Astrocyte of the spinal cord (primary cell): ENCODE measurements around the gene RAPSN.

ENCODE experiments used
- DNase-seq: peaks from one replicate; pipeline ENCODE4 v3.0.0; 2011; ENCODE audit warnings: low read depth, low spot score
- H3K4me3 ChIP-seq: 2 replicates; pipeline ENCODE4 v1.5.1; 2011; ENCODE audit warnings: low read depth, mild to moderate bottlenecking, low read length, moderate library complexity
- in situ Hi-C: cut with HindIII; loops from 2 replicates; pipeline ENCODE4 v1.10.0; 2017; ENCODE audit warnings: low sequenced_read_pairs
- TF ChIP-seq, protein P1 (sequence below): IDR thresholded peaks from 2 replicates; pipeline ENCODE4 v1.5.1; 2012; ENCODE audit warnings: low read depth, mild to moderate bottlenecking, low read length, inconsistent platforms

The RAPSN gene

DNA sequence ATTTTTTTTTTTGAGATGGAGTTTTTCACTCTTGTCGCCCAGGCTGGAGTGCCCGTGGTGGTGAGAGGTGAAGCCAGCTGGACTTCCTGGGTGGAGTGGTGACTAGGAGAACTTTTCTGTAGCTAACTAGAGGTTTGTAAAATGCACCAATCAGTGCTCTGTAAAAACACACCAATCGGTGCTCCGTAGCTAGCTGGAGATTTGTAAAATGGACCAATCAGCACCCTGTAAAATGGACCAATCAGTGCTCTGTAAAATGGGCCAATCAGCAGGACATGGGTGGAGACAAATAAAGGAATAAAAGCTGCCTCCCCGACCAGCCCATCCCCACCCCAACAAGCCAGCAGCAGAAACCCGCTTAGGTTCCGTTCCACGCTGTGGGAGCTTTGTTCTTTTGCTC, 4.4 kb upstream of the RAPSN start:
- in situ Hi-C loops, result no loop called here
- H3K4me3 ChIP-seq, result no peak overlapping the region
- TF ChIP-seq, protein P1, sequence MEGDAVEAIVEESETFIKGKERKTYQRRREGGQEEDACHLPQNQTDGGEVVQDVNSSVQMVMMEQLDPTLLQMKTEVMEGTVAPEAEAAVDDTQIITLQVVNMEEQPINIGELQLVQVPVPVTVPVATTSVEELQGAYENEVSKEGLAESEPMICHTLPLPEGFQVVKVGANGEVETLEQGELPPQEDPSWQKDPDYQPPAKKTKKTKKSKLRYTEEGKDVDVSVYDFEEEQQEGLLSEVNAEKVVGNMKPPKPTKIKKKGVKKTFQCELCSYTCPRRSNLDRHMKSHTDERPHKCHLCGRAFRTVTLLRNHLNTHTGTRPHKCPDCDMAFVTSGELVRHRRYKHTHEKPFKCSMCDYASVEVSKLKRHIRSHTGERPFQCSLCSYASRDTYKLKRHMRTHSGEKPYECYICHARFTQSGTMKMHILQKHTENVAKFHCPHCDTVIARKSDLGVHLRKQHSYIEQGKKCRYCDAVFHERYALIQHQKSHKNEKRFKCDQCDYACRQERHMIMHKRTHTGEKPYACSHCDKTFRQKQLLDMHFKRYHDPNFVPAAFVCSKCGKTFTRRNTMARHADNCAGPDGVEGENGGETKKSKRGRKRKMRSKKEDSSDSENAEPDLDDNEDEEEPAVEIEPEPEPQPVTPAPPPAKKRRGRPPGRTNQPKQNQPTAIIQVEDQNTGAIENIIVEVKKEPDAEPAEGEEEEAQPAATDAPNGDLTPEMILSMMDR, result no peak
- no peak for DNase-seq

DNA sequence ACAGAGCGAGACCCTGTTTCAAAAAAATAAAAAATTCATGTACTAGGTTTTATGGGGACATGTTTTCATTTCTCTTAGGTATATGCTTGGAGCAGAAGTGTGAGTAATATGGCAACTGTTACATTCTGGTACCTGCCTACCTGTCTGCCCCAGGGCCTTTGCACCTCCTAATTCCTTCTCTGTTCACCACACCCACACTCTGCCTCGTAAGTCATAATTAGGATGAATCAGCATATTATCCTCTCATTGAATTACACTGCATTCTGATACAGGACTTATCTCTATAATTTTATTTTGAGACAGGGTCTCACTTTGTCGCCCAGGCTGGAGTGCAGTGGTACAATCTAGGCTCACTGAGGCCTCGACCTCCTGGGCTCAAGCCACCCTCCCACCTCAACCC, 3.1 kb upstream of the RAPSN start:
- TF ChIP-seq, protein P1, result no peak
- no peak overlapping the region for H3K4me3 ChIP-seq
- no peak for DNase-seq
- in situ Hi-C loops, result no loop called here

DNA sequence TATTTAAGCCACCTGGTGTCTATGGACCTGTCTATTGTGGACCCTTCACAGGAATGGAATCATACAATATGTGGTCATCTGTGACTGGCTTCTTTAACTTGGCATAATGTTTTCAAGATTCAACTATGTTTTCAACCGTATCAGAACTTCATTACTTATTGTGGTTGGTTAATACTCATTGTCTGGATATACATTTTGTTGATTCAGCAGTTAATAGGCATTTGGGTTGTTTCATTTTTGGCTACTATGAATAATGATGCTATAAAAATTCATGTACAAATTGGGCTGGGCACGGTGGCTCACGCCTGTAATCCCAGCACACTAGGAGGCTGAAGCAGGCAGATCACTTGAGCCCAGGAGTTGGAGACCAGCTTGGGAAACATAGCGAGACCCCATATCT, 2.5 kb upstream of the RAPSN start:
- no peak for DNase-seq
- TF ChIP-seq, protein P1, result no peak
- in situ Hi-C loops, result no loop called here

GRCh38 chr11:47449541-47449940, 605 bp upstream of the RAPSN start:
- in situ Hi-C loops, result no loop called here
- DNase-seq, result no peak
- TF ChIP-seq, protein P1, result no peak
- no peak overlapping the region for H3K4me3 ChIP-seq

More for the DNA sequence above, 2.5 kb upstream of the RAPSN start:
- no peak overlapping the region for H3K4me3 ChIP-seq

DNA sequence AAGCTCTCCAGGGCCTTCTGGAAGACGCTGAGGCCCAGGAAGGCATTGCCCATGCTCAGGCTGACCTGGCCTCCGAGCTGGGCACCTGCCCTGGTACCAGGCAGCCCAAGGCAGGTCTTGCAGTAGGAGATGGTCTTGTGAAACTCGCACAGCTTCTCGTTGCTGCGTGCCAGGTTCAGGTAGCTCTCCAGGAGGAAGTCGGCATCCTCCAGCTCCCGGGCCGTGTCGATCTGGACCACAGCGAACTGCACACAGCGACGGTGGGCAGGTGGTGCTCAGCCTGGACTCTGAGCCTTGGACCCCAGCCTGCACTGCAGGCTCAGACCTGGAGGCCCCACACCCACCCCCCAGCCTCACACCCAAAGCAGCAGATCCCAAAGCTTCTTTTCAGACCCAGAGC, 1.0 kb downstream of the RAPSN start:
- DNase-seq, result no peak
- in situ Hi-C loops, result no loop called here
- TF ChIP-seq, protein P1, result no peak
- no peak overlapping the region for H3K4me3 ChIP-seq

DNA sequence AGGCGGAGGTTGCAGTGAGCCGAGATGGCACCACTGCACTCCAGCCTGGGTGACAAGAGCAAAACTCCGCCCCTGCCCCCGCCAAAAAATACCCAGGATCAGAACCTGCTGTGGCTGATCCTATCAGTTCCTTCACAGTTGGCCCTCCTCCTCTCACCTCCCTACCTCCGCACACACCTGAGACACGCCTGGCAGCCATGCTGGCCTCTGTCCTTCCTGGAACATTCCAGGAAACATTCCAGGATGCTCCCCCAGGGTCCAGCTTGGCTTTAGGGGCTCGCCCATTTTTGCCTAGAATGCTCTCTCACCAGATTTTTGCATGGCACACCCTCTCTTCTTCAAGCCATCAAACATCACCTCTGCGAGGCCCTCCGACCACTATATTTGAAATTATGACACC, 2.1 kb downstream of the RAPSN start:
- DNase-seq, result no peak
- in situ Hi-C loops, result no loop called here
- TF ChIP-seq, protein P1, result no peak
- no peak overlapping the region for H3K4me3 ChIP-seq

DNA sequence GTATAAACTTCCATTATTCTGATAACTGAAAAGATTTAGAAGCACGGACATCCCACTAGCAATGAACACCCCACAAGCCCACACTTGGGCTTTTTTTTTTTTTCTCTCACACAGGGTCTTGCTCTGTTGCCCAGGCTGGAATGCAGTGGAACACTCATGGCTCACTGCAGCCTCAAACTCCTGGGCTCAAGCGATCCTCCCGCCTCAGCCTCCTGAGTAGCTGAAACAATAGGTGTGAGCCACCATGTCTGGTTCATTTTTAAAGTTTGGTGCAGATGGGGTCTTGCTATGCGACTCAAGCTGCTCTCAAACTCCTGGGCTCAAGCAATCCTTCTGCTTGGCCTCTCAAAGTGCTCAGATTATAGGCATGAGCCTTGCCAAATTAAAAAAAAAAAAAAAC, 3.1 kb downstream of the RAPSN start:
- TF ChIP-seq, protein P1, result no peak
- H3K4me3 ChIP-seq, result no peak overlapping the region
- in situ Hi-C loops, result no loop called here
- no peak for DNase-seq
